Mesenchymal stem cell (in vitro differentiated cells and primary cell): ENCODE results near the gene CD300LD.

Source experiments
- DNase-seq: peaks from one replicate; pipeline ENCODE4 v3.0.0-alpha.2; 2013
- H2AFZ ChIP-seq: one replicate; pipeline ENCODE4 v1.6.1; 2013; ENCODE audit warnings: low read depth, mild to moderate bottlenecking, control low read depth, inconsistent platforms, low read length, moderate library complexity
- H2AK5ac ChIP-seq: 2 replicates; pipeline ENCODE4 v1.6.1; 2013; ENCODE audit warnings: low read length, moderate library complexity, mild to moderate bottlenecking, inconsistent platforms; ENCODE audit not compliant: severe bottlenecking
- H2BK120ac ChIP-seq: one replicate; pipeline ENCODE4 v1.6.1; 2013; ENCODE audit warnings: low read depth, mild to moderate bottlenecking, inconsistent platforms, low read length, moderate library complexity
- H2BK12ac ChIP-seq, 2 experiments: one replicate each; pipeline ENCODE4 v1.6.1; 2013; ENCODE audit warnings: inconsistent platforms in 2 of 2, low read length in 2 of 2, mild to moderate bottlenecking in 2 of 2, moderate library complexity in 2 of 2, control low read depth in 1 of 2
- H2BK15ac ChIP-seq: one replicate; pipeline ENCODE4 v1.6.1; 2013; ENCODE audit warnings: mild to moderate bottlenecking, low read depth, inconsistent platforms; ENCODE audit not compliant: poor library complexity, severe bottlenecking
- H2BK5ac ChIP-seq: 2 replicates; pipeline ENCODE4 v1.6.1; 2013; ENCODE audit warnings: low read depth, mild to moderate bottlenecking, low read length, control low read depth, inconsistent platforms; ENCODE audit not compliant: poor library complexity, severe bottlenecking
- H3K14ac ChIP-seq, 2 experiments: one replicate each; pipeline ENCODE4 v1.6.1; 2013; ENCODE audit warnings: inconsistent platforms in 2 of 2, low read length in 2 of 2, control low read depth in 1 of 2, mild to moderate bottlenecking in 1 of 2, moderate library complexity in 1 of 2
- H3K18ac ChIP-seq, 2 experiments: one replicate each; pipeline ENCODE4 v1.6.1; 2013; ENCODE audit warnings: inconsistent platforms in 2 of 2, low read length in 2 of 2, control low read depth in 1 of 2, low read depth in 1 of 2, mild to moderate bottlenecking in 1 of 2
- H3K23ac ChIP-seq, 2 experiments: one replicate each; pipeline ENCODE4 v1.6.1; 2013; ENCODE audit warnings: inconsistent platforms in 2 of 2, low read length in 2 of 2, mild to moderate bottlenecking in 2 of 2, moderate library complexity in 2 of 2, control low read depth in 1 of 2
- H3K27ac ChIP-seq: 2 replicates; pipeline ENCODE4 v1.5.1; 2013; ENCODE audit warnings: mild to moderate bottlenecking, moderate library complexity, low read length, control low read depth, inconsistent platforms; ENCODE audit not compliant: poor library complexity, severe bottlenecking
- H3K27me3 ChIP-seq, 2 experiments: 2 replicates each; pipeline versions ENCODE4 v1.6.1 to v1.7.0; 2013; ENCODE audit warnings: low read length in 2 of 2, mild to moderate bottlenecking in 2 of 2, moderate library complexity in 2 of 2, control low read depth in 1 of 2, inconsistent platforms in 1 of 2; ENCODE audit not compliant: control insufficient read depth in 1 of 2, insufficient read depth in 1 of 2
- H3K36me3 ChIP-seq, 2 experiments: 2 replicates each; pipeline versions ENCODE4 v1.6.1 to v1.7.0; 2013; ENCODE audit warnings: low read length in 2 of 2, control low read depth in 1 of 2, inconsistent platforms in 1 of 2, low read depth in 1 of 2, mild to moderate bottlenecking in 1 of 2; ENCODE audit not compliant: insufficient read depth in 2 of 2, control insufficient read depth in 1 of 2
- H3K4ac ChIP-seq, 2 experiments: one replicate each; pipeline ENCODE4 v1.6.1; 2013; ENCODE audit warnings: inconsistent platforms in 2 of 2, low read length in 2 of 2, mild to moderate bottlenecking in 2 of 2, moderate library complexity in 2 of 2, control low read depth in 1 of 2, low read depth in 1 of 2
- H3K4me1 ChIP-seq: 2 replicates; pipeline ENCODE4 v1.6.1; 2013; ENCODE audit warnings: low read depth, low read length, control low read depth; ENCODE audit not compliant: control insufficient read depth, insufficient read depth
- H3K4me2 ChIP-seq: 2 replicates; pipeline ENCODE4 v1.6.1; 2013; ENCODE audit warnings: low read length, mild to moderate bottlenecking, inconsistent platforms; ENCODE audit not compliant: poor library complexity, severe bottlenecking
- H3K4me3 ChIP-seq, 2 experiments: 2 replicates each; pipeline versions ENCODE4 v1.5.1 to v1.7.0; 2013; ENCODE audit warnings: low read length in 2 of 2, mild to moderate bottlenecking in 2 of 2, control low read depth in 1 of 2, low read depth in 1 of 2; ENCODE audit not compliant: insufficient read depth in 1 of 2
- H3K79me1 ChIP-seq: replicated peaks from 2 replicates; pipeline ENCODE4 v1.6.1; 2013; ENCODE audit warnings: mild to moderate bottlenecking, control low read depth, low read length, inconsistent platforms; ENCODE audit not compliant: poor library complexity, severe bottlenecking
- H3K9ac ChIP-seq: 2 replicates; pipeline ENCODE4 v1.7.0; 2013; ENCODE audit warnings: mild to moderate bottlenecking, low read length, moderate library complexity
- H3K9me3 ChIP-seq: 2 replicates; pipeline ENCODE4 v1.7.0; 2013; ENCODE audit warnings: mild to moderate bottlenecking, low read length; ENCODE audit not compliant: control insufficient read depth
- H4K8ac ChIP-seq: one replicate; pipeline ENCODE4 v1.6.1; 2013; ENCODE audit warnings: inconsistent platforms, mild to moderate bottlenecking, low read length, moderate library complexity
- H4K91ac ChIP-seq: one replicate; pipeline ENCODE4 v1.6.1; 2013; ENCODE audit warnings: mild to moderate bottlenecking, low read length, inconsistent platforms
- WGBS: methylation state at CpG from one replicate; pipeline ENCODE4 v1.1.7; 2013; ENCODE audit warnings: mixed read lengths; 5-methylcytosine and 5-hydroxymethylcytosine counted together

Gene CD300LD

DNA sequence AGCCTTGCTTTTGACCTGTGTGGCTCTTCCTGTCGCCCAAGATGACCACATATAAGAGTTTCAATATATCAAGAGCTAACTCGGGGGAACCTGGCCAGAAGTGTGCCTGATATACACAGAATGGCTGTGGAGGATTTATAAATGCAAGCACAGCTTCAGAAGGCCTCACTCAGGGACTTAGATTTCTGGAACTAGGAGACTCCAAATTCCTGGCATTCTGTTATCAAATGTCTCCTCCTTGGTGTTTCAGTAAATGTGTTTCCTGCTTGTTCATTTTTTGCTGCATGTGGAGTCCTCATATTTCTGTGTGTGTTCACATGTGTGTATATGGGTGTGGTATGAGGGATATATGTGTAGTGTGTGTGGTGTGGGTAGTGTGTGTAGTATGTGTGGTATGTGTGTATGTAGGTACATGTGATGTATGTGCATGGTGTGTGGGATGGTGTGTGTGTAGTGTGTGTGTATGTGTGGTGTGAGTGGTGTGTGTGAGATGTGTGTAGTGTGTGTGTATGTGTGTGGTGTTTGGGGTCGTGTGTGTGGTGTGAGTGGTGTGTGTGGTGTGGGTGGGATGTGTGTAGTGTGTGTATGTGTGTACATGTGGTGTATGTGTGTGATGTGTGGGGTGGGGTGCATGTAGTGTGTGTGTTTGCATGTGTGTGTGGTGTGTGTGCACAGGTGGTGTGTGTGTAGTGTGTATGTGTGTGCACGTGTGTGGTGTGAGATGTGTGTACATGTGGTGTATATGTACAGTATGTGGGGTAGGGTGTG lies 23.8 kb downstream of the CD300LD start:
- Histone ChIP-seq H2BK12ac (no peak overlapping the region), H3K4ac (no peak overlapping the region), H2BK15ac (no peak overlapping the region), H4K91ac (no peak overlapping the region), H2AFZ (no peak overlapping the region), H3K79me1 (no peaks in the 10 kb centered on the region), H3K4me3 (no peak overlapping the region), H4K8ac (no peak overlapping the region), H2BK120ac (no peak overlapping the region), H2BK5ac (no peak overlapping the region), H3K36me3 (no peaks in the 10 kb centered on the region), H3K9ac (no peak overlapping the region), H3K27ac (no peak overlapping the region), H2AK5ac (no peak overlapping the region), H3K18ac (no peak overlapping the region), H3K14ac (no peak overlapping the region), H3K4me1 (peaks cover 22% of the 10 kb centered on the region), H3K9me3 (peaks cover 9% of the 10 kb centered on the region), H3K4me2 (no peak overlapping the region), H3K27me3 (peaks cover 27 to 68% of the 10 kb centered on the region in 2 experiments), H3K23ac (no peak overlapping the region)
- WGBS = 69% methylated on average over 4 of the region's 4 CpGs
- no peak for DNase-seq

DNA sequence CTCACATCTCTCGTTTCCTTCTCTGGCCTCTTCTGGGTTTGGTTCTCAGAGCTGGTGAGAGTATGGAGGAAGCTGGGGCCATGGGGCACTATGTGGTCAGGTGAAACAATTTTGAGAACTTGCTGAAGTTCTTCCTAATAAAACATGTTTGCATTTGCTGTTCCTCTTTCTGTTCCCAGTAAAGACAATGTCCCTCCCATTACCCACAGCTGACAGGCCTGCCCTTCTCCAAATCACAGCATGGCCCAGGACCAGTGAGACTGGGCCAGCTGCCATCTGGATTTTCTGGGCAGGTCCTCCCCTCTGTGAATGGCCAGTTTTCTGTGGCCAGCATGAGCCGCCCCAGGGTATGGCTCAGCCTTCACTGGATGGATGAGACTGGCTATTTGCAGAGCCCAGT lies 24.7 kb downstream of the CD300LD start, which contains the start of gene CD300H:
Gene CD300H (minus strand): TSS at position 113 of the 400 bp plus-strand sequence.
- H3K36me3 ChIP-seq = no peaks in the 10 kb centered on the region
- no peak within 1 kb of the TSS for H4K8ac ChIP-seq
- no peak within 1 kb of the TSS for H3K18ac ChIP-seq
- peaks cover 19 to 59% of the 10 kb centered on the region in 2 experiments for H3K27me3 ChIP-seq
- peaks cover 22% of the 10 kb centered on the region for H3K4me1 ChIP-seq
- peaks cover 8% of the 10 kb centered on the region for H3K9me3 ChIP-seq
- no peak within 1 kb of the TSS for H3K4me3 ChIP-seq
- no peak for DNase-seq
- no peak within 1 kb of the TSS for H2AK5ac ChIP-seq
- H3K79me1 ChIP-seq = no peaks in the 10 kb centered on the region
- H3K23ac ChIP-seq = no peak within 1 kb of the TSS
- H3K27ac ChIP-seq = no peak within 1 kb of the TSS
- H2AFZ ChIP-seq = no peak within 1 kb of the TSS
- no peak within 1 kb of the TSS for H4K91ac ChIP-seq
- H3K14ac ChIP-seq = no peak within 1 kb of the TSS
- H2BK15ac ChIP-seq = no peak within 1 kb of the TSS
- no peak within 1 kb of the TSS for H2BK5ac ChIP-seq
- WGBS = 86% methylated on average over 1 of the region's 2 CpGs
- H3K9ac ChIP-seq = no peak within 1 kb of the TSS
- H3K4ac ChIP-seq = no peak within 1 kb of the TSS
- no peak within 1 kb of the TSS for H2BK12ac ChIP-seq
- H2BK120ac ChIP-seq = no peak within 1 kb of the TSS
- no peak within 1 kb of the TSS for H3K4me2 ChIP-seq

DNA sequence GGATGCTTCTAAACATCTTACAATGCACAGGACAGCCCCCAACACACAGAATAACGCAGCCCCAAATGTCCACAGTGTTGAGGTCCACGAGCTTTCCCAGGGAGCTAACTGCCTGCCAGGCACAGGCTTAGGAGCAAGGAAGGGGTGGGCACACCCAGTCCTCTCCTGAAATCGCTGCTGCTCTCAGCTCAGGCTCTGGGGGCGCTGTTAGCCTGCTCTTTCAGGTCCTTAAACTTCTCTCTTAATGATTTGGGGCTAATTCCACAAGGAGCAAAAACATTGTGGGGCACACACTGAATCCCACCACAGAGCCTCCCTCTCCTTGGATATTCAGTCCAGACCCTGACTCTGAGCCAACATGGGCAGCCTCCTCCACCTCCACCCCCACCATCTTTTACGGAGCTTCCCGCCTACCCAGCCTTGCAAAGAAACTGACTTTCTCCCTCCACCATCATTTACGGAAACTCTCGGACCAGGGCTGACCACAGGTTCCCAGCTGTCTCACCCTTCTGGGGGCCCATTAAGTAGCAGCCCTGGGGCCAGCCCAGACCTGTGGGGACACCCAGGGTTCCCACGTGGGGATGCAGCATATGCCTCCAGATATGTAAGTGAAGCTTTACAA lies 25.8 kb downstream of the CD300LD start:
- H2BK15ac ChIP-seq = no peak overlapping the region
- no peak overlapping the region for H2BK120ac ChIP-seq
- H3K9me3 ChIP-seq = no peaks in the 10 kb centered on the region
- H4K91ac ChIP-seq = no peak overlapping the region
- no peak overlapping the region for H3K4me3 ChIP-seq
- whole genome bisulfite sequencing = 42% methylated on average over 9 of the region's 9 CpGs
- H2AK5ac ChIP-seq = no peak overlapping the region
- H3K27me3 ChIP-seq = peaks cover 21 to 58% of the 10 kb centered on the region in 2 experiments
- no peak overlapping the region for H2BK12ac ChIP-seq
- H3K4ac ChIP-seq = no peak overlapping the region
- no peak overlapping the region for H3K4me2 ChIP-seq
- no peak for DNase-seq
- H3K27ac ChIP-seq = no peak overlapping the region
- H3K14ac ChIP-seq = no peak overlapping the region
- no peak overlapping the region for H4K8ac ChIP-seq
- no peaks in the 10 kb centered on the region for H3K79me1 ChIP-seq
- H3K4me1 ChIP-seq = peaks cover 22% of the 10 kb centered on the region
- H3K18ac ChIP-seq = no peak overlapping the region
- H2BK5ac ChIP-seq = no peak overlapping the region
- H2AFZ ChIP-seq = no peak overlapping the region
- H3K23ac ChIP-seq = no peak overlapping the region
- H3K9ac ChIP-seq = no peak overlapping the region
- no peaks in the 10 kb centered on the region for H3K36me3 ChIP-seq

DNA sequence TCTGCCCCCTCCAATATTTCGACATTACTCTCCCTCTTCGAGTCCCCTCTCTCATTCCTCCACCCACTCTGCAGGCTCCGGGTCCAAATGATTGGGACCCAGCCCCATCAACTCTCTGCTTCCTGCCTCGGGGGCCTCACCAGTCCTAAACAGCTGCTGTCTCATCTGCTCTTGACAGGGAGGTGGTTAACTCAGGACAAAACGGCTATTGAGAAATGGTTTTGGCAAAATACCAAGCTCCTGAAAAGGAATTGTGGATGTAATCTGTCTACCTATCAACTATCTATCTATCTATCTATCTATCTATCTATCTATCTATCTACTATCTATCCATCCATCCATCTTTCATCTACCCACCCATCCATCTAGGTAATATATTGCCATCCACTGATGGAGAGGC lies 27.0 kb downstream of the CD300LD start:
- WGBS = 69% methylated on average over 5 of the region's 5 CpGs
- Histone ChIP-seq H3K4me2 (no peak overlapping the region), H3K27me3 (peaks cover 24 to 52% of the 10 kb centered on the region in 2 experiments), H3K9ac (no peak overlapping the region), H4K8ac (no peak overlapping the region), H4K91ac (no peak overlapping the region), H2BK5ac (no peak overlapping the region), H3K27ac (no peak overlapping the region), H2AK5ac (no peak overlapping the region), H3K18ac (no peak overlapping the region), H2BK120ac (no peak overlapping the region), H3K4me3 (no peak overlapping the region), H3K4me1 (peaks cover 19% of the 10 kb centered on the region), H3K23ac (no peak overlapping the region), H3K79me1 (no peaks in the 10 kb centered on the region), H3K4ac (no peak overlapping the region), H3K14ac (no peak overlapping the region), H3K36me3 (no peaks in the 10 kb centered on the region), H3K9me3 (no peaks in the 10 kb centered on the region), H2BK15ac (no peak overlapping the region), H2AFZ (no peak overlapping the region), H2BK12ac (no peak overlapping the region)
- DNase-seq = no peak
